GM23248 (cell line): ENCODE results near the gene EPB41L4B. TPM values are rescaled to one million over a fixed set of nuclear protein-coding genes. Genes with fewer than 3 reads are reported as not detected.

Experiments
- DNase-seq: peaks from one replicate; pipeline ENCODE4 v3.0.0-alpha.2; 2015
- H2AFZ ChIP-seq: fragments of 200-600 bp; sonication (generic); 2 replicates; pipeline ENCODE4 v1.6.1; 2016; ENCODE audit warnings: antibody characterized with exemption
- H3F3A ChIP-seq: fragments of 200-600 bp; sonication (generic); 2 replicates; pipeline ENCODE4 v1.6.1; 2016; ENCODE audit warnings: mild to moderate bottlenecking, antibody characterized with exemption, mixed run types; ENCODE audit not compliant: insufficient read depth
- H3K27ac ChIP-seq: fragments of 200-600 bp; sonication (generic); 2 replicates; pipeline ENCODE4 v1.5.1; 2016; ENCODE audit warnings: mild to moderate bottlenecking
- H3K27me3 ChIP-seq: fragments of 200-600 bp; sonication (generic); replicated peaks from 2 replicates; pipeline ENCODE4 v1.6.1; 2016; ENCODE audit warnings: mild to moderate bottlenecking; ENCODE audit not compliant: insufficient read depth
- H3K36me3 ChIP-seq: fragments of 200-600 bp; sonication (generic); 2 replicates; pipeline ENCODE4 v1.6.1; 2016; ENCODE audit warnings: low read depth, mild to moderate bottlenecking
- H3K4me1 ChIP-seq: fragments of 200-600 bp; sonication (generic); 2 replicates; pipeline ENCODE4 v1.6.1; 2016; ENCODE audit warnings: mild to moderate bottlenecking; ENCODE audit not compliant: insufficient read depth
- H3K4me2 ChIP-seq: fragments of 200-600 bp; sonication (generic); one replicate; pipeline ENCODE4 v1.6.1; 2016; ENCODE audit warnings: mild to moderate bottlenecking; ENCODE audit not compliant: unreplicated experiment
- H3K4me3 ChIP-seq: fragments of 200-600 bp; sonication (generic); 2 replicates; pipeline ENCODE4 v1.5.1; 2016; ENCODE audit warnings: mild to moderate bottlenecking
- H3K79me2 ChIP-seq: fragments of 200-600 bp; sonication (generic); 2 replicates; pipeline ENCODE4 v1.6.1; 2016; ENCODE audit warnings: mild to moderate bottlenecking; ENCODE audit not compliant: insufficient read depth
- H3K9ac ChIP-seq: fragments of 200-600 bp; sonication (generic); 2 replicates; pipeline ENCODE4 v1.6.1; 2016; ENCODE audit warnings: mild to moderate bottlenecking
- H3K9me2 ChIP-seq: fragments of 200-600 bp; sonication (generic); 2 replicates; pipeline ENCODE4 v1.6.1; 2016; ENCODE audit warnings: mixed run types, mild to moderate bottlenecking, moderate library complexity; ENCODE audit not compliant: insufficient read depth
- H3K9me3 ChIP-seq: fragments of 200-600 bp; sonication (generic); one replicate; pipeline ENCODE4 v1.6.1; 2017; ENCODE audit warnings: low read depth
- H4K20me1 ChIP-seq: fragments of 200-600 bp; sonication (generic); 2 replicates; pipeline ENCODE4 v1.6.0; 2016; ENCODE audit not compliant: insufficient read depth
- EZH2 ChIP-seq: fragments of 200-600 bp; sonication (generic); IDR thresholded peaks from 2 replicates; pipeline ENCODE4 v1.6.1; 2018; ENCODE audit warnings: antibody characterized with exemption, mild to moderate bottlenecking; ENCODE audit not compliant: insufficient read depth, poor library complexity, severe bottlenecking
- EZH2phosphoT487 ChIP-seq: fragments of 200-600 bp; sonication (generic); IDR thresholded peaks from 2 replicates; pipeline ENCODE4 v1.6.1; 2018; ENCODE audit warnings: antibody characterized with exemption, moderate library complexity, mild to moderate bottlenecking, low read depth; ENCODE audit not compliant: insufficient read depth
- WGBS, 2 experiments: methylation state at CpG; one replicate each; pipeline ENCODE4 v1.1.6; 2015 to 2017; ENCODE audit warnings: low lambda C conversion rate in 2 of 2, low coverage in 1 of 2; ENCODE audit errors: missing lambda C conversion rate in 2 of 2; 5-methylcytosine and 5-hydroxymethylcytosine counted together
- in situ Hi-C: fragments of 300-500 bp; cut with MboI; formaldehyde crosslinking; loops from 2 replicates; pipeline ENCODE4 v1.15.0; 2020
- polyA plus RNA-seq: library from polyadenylated mRNA; unstranded; fragments of >200 nt; fragmentation: Nextera tagmentation; extraction: Ambion mirVana; gene quantifications from 2 replicates; pipeline ENCODE4 v1.2.1, GENCODE V29; 2016
- total RNA-seq: library from RNA; depleted of rRNA; stranded (reverse); fragments of >200 nt; shearing (Covaris generic); gene quantifications from 2 replicates; pipeline ENCODE4 v1.2.3, GENCODE V29; 2014

The EPB41L4B gene
- total and polyA plus RNA-seq, 2 experiments from 2014 or later, result 0.33 to 0.76 TPM

GRCh38 chr9:109143881-109144562 lies 176.8 kb downstream of the EPB41L4B start:
- 61 to 67% methylated on average over 5 of the region's 5 CpGs for WGBS, 2 experiments
- H3K4me2 ChIP-seq, result no peak overlapping the region
- no peak for TF ChIP-seq EZH2
- TF ChIP-seq EZH2phosphoT487, result no peak

GRCh38 chr9:109141375-109141774 lies 179.5 kb downstream of the EPB41L4B start:
- Histone ChIP-seq H3K4me3 (no peak overlapping the region), H3K36me3 (no peaks in the 10 kb centered on the region), H3K27me3 (no peaks in the 10 kb centered on the region), H3K9me2 (no peaks in the 10 kb centered on the region), H3K27ac (no peak overlapping the region), H3K9me3 (no peaks in the 10 kb centered on the region), H4K20me1 (no peaks in the 10 kb centered on the region), H3F3A (no peaks in the 10 kb centered on the region), H3K9ac (no peak overlapping the region), H3K79me2 (no peaks in the 10 kb centered on the region), H3K4me2 (no peak overlapping the region), H2AFZ (no peak overlapping the region), H3K4me1 (no peaks in the 10 kb centered on the region)
- 83 to 88% methylated on average over 5 of the region's 5 CpGs for WGBS, 2 experiments
- in situ Hi-C loops, result no loop called here
- TF ChIP-seq EZH2phosphoT487, result no peak
- no peak for TF ChIP-seq EZH2
- no peak for DNase-seq

More at GRCh38 chr9:109143881-109144562, 176.8 kb downstream of the EPB41L4B start:
- Histone ChIP-seq H3K36me3 (no peaks in the 10 kb centered on the region), H3K9me3 (no peaks in the 10 kb centered on the region), H3K27ac (no peak overlapping the region), H3K79me2 (no peaks in the 10 kb centered on the region), H3K9ac (no peak overlapping the region), H3K27me3 (peaks cover 21% of the 10 kb centered on the region), H3K9me2 (no peaks in the 10 kb centered on the region), H4K20me1 (no peaks in the 10 kb centered on the region), H2AFZ (peak overlapping the region; percentile 41; the same call in 1 of the 2 replicates), H3K4me1 (no peaks in the 10 kb centered on the region), H3F3A (no peaks in the 10 kb centered on the region), H3K4me3 (no peak overlapping the region)
- in situ Hi-C loops, result no loop called here
- peak; percentile 50 for DNase-seq

- Histone ChIP-seq H3K4me2 (no peak overlapping the region), H3K4me1 (no peaks in the 10 kb centered on the region), H3K9me3 (no peaks in the 10 kb centered on the region), H3K79me2 (no peaks in the 10 kb centered on the region), H3K27me3 (no peaks in the 10 kb centered on the region), H4K20me1 (no peaks in the 10 kb centered on the region), H3K9me2 (no peaks in the 10 kb centered on the region), H2AFZ (no peak overlapping the region), H3K9ac (no peak overlapping the region), H3K27ac (no peak overlapping the region), H3K4me3 (no peak overlapping the region), H3F3A (no peaks in the 10 kb centered on the region), H3K36me3 (no peaks in the 10 kb centered on the region)
- no peak for TF ChIP-seq EZH2phosphoT487
- no peak for TF ChIP-seq EZH2
- no peak for DNase-seq
- in situ Hi-C loops, result no loop called here
- 100% methylated on average over 1 of the region's 1 CpG for WGBS, 2 experiments
Observed at GRCh38 chr9:109139851-109140250, 181.0 kb downstream of the EPB41L4B start.

GRCh38 chr9:109138421-109138820 lies 182.4 kb downstream of the EPB41L4B start:
- Histone ChIP-seq H3K36me3 (no peaks in the 10 kb centered on the region), H3K9me2 (no peaks in the 10 kb centered on the region), H2AFZ (no peak overlapping the region), H4K20me1 (no peaks in the 10 kb centered on the region), H3K79me2 (no peaks in the 10 kb centered on the region), H3F3A (no peaks in the 10 kb centered on the region), H3K9me3 (no peaks in the 10 kb centered on the region), H3K4me3 (no peak overlapping the region), H3K4me1 (no peaks in the 10 kb centered on the region), H3K9ac (no peak overlapping the region), H3K27me3 (no peaks in the 10 kb centered on the region), H3K4me2 (no peak overlapping the region), H3K27ac (no peak overlapping the region)
- TF ChIP-seq EZH2 (no peak), EZH2phosphoT487 (no peak)
- 78 to 79% methylated on average over 2 of the region's 2 CpGs for WGBS, 2 experiments
- DNase-seq, result no peak
- in situ Hi-C loops, result no loop called here
